Thymus (tissue), 11 donors: ENCODE data around the gene HDAC11. TPM values are rescaled to one million over a fixed set of nuclear protein-coding genes. Genes with fewer than 3 reads are reported as not detected.
A peak's percentile ranks its signal among the peaks of the same experiment; 100 is the strongest.

Experiments used
- DNase-seq, 9 donors: peaks; one replicate each; pipeline ENCODE4 v3.0.0-alpha.2; 2013; ENCODE audit warnings: low spot score in 9 of 9, low read depth in 6 of 9, missing footprints in 1 of 9
- H3K27ac ChIP-seq, 2 donors: one replicate each; pipeline ENCODE4 v1.5.1; 2013; ENCODE audit warnings: control low read depth in 1 of 2, low read depth in 1 of 2, low read length in 1 of 2, mild to moderate bottlenecking in 1 of 2, moderate library complexity in 1 of 2
- H3K27me3 ChIP-seq, 2 donors: one replicate each; pipeline ENCODE4 v1.5.1; 2013; ENCODE audit warnings: low read length in 1 of 2; ENCODE audit not compliant: control insufficient read depth in 2 of 2, insufficient read depth in 1 of 2
- H3K36me3 ChIP-seq, 2 donors: one replicate each; pipeline ENCODE4 v1.5.1; 2013; ENCODE audit warnings: low read length in 1 of 2, mild to moderate bottlenecking in 1 of 2, moderate library complexity in 1 of 2; ENCODE audit not compliant: control insufficient read depth in 2 of 2, insufficient read depth in 2 of 2
- H3K4me1 ChIP-seq, 2 donors: one replicate each; pipeline ENCODE4 v1.5.1; 2013; ENCODE audit warnings: low read length in 2 of 2; ENCODE audit not compliant: control insufficient read depth in 2 of 2, insufficient read depth in 2 of 2
- H3K4me3 ChIP-seq, 2 donors: one replicate each; pipeline ENCODE4 v1.5.1; 2013; ENCODE audit warnings: low read length in 2 of 2, control low read depth in 1 of 2, mild to moderate bottlenecking in 1 of 2
- H3K9me3 ChIP-seq, 2 donors: one replicate each; pipeline ENCODE4 v1.5.1; 2013; ENCODE audit warnings: low read length in 1 of 2, mild to moderate bottlenecking in 1 of 2; ENCODE audit not compliant: control insufficient read depth in 2 of 2, insufficient read depth in 1 of 2
- WGBS: extraction: QIAGEN DNeasy Blood & Tissue Kit; methylation state at CpG from one replicate; pipeline ENCODE4 v1.1.7; 2013; 5-methylcytosine and 5-hydroxymethylcytosine counted together
- polyA plus RNA-seq: library from polyadenylated mRNA; stranded (reverse); fragments of 200-250 nt; gene quantifications from one replicate; pipeline ENCODE4 v1.2.3, GENCODE V29; 2013
- total RNA-seq: library from RNA; stranded (reverse); fragments of 120-200 nt; gene quantifications from one replicate; pipeline ENCODE4 v1.2.4, GENCODE V29; 2013
- donor health status: healthy.

HDAC11 gene
- total and polyA plus RNA-seq, 2 donors, result 7.1 to 10.7 TPM

DNA sequence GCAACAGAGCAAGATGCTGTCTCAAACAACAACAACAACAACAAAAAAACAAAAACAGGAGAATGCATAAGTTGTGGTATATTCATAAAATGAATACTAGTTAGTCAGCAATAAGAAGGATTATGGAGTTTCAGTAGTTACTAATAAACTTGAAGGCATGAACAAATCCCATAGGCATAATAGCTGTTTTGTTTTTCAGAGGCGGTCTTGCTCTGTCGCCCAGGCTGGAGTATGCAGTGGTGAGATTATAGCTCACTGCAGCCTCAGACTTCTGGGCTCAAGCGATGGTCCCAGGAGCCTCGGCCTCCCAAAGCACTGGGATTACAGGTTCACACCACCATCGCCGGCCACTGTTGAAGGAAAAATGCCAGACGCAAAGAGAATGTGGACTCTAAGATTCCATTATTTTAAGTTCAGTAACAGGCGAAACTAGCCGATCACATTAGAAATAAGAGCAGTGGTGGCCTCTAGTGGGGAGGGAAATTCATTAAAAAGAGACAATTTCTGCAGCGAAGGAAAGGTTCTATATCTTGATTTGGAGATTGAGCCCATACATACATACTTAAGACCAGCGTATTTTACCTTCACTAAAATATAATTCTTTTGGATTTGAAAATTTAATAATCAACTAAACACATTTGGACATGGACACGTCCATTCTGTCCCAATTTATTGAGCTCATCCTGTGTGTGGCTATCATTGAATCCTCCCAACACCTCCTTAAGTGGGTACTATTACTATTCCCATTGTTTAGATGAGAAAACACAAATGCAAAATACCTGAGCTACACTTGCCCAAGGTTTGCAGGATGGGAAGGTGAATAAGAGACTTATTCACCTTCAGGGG, 27.4 kb upstream of the HDAC11 start:
- Histone ChIP-seq H3K4me3 (no peak overlapping the region), H3K36me3 (no peaks in the 10 kb centered on the region), H3K4me1 (peaks cover 3 to 16% of the 10 kb centered on the region in 2 donors), H3K27me3 (no peaks in the 10 kb centered on the region), H3K9me3 (no peaks in the 10 kb centered on the region), H3K27ac (peak overlapping the region in 1 of 2 donors; percentile 86)
- 33% methylated on average over 12 of the region's 12 CpGs for WGBS
- DNase-seq, result peak; percentile 29 to 82 (median 55)

DNA sequence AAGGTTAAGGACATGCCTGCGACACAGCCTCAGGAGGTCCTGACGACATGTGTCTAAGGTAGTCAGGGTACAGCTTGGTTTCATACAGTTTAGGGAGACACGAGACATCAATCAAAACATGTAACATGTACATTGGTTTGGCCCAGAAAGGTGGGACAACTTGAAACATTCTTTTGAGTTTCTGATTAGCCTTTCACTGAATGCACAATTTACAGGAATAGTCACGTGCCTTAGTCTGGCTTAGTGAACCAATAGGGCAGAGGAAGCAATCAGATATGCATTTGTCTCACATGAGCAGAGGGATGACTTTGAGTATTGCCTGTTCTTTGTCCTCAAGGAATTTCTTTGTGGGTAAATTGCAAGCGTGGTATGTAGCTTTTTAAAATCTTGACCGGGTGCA, 24.5 kb upstream of the HDAC11 start:
- H3K36me3 ChIP-seq, result no peaks in the 10 kb centered on the region
- no peak for DNase-seq
- 95% methylated on average over 6 of the region's 6 CpGs for WGBS
- peaks cover 3 to 13% of the 10 kb centered on the region in 2 donors for H3K4me1 ChIP-seq
- H3K4me3 ChIP-seq, result no peak overlapping the region
- no peaks in the 10 kb centered on the region for H3K27me3 ChIP-seq
- no peaks in the 10 kb centered on the region for H3K9me3 ChIP-seq
- no peak overlapping the region for H3K27ac ChIP-seq

DNA sequence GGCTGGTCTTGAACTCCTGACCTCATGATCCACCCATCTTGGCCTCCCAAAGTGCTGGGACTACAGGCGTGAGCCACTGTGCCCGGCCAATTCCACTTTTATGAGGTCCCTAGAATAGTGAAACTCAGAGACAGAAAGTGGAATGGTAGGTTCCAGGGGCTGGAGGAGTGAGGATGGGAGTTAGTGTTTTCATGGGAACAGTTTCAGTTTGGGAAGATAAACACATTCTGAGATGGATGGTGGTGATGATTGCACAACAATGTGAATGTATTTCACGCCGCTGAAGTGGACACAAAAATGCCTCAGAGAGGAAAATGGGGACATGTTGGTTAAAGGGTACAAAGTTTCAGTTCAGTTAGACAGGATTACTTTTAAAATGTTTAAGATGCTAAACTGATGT, 22.5 kb upstream of the HDAC11 start:
- Histone ChIP-seq H3K27me3 (no peaks in the 10 kb centered on the region), H3K4me3 (no peak overlapping the region), H3K27ac (no peak overlapping the region), H3K9me3 (no peaks in the 10 kb centered on the region), H3K4me1 (peaks cover 0 to 2% of the 10 kb centered on the region in 2 donors), H3K36me3 (no peaks in the 10 kb centered on the region)
- DNase-seq, result no peak
- WGBS, result 92% methylated on average over 4 of the region's 4 CpGs

DNA sequence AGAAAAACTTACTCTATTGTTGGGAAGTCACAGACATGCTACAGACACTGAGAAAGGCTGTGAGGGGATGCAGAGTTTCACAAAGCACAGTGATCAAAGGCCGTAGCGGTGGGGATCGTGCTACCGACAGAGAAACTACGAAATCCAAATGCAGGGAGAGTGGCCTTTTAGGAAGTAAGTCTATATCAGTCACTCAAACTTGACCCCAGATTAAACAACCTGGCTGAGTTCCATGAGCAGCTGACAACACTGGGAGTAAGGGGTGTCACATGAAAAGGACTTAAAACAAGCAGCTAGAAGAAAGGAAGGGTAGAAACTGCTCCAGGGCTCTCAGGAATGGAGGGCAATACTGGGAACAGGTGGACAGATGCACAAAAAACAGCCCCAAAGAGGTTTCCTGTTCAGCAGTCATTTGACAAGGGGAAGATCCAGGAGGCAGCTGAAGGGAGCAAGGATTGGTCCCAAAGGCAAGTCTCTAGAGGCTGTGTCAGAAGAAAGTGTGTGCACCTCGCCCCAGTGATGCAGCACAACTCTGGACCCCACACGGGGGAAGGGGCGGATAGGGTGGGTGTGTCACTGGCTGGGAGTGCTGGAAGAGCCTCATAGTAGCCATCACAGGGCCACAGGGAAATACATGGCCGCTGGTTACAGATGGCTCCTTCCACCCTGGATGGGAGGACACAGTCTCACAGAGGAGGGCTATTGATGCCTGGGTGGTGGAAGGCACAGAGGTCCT, 20.3 kb upstream of the HDAC11 start:
- Histone ChIP-seq H3K4me3 (no peak overlapping the region), H3K27ac (no peak overlapping the region), H3K9me3 (no peaks in the 10 kb centered on the region), H3K4me1 (no peaks in the 10 kb centered on the region), H3K27me3 (no peaks in the 10 kb centered on the region), H3K36me3 (no peaks in the 10 kb centered on the region)
- DNase-seq, result no peak
- WGBS, result 93% methylated on average over 9 of the region's 9 CpGs

DNA sequence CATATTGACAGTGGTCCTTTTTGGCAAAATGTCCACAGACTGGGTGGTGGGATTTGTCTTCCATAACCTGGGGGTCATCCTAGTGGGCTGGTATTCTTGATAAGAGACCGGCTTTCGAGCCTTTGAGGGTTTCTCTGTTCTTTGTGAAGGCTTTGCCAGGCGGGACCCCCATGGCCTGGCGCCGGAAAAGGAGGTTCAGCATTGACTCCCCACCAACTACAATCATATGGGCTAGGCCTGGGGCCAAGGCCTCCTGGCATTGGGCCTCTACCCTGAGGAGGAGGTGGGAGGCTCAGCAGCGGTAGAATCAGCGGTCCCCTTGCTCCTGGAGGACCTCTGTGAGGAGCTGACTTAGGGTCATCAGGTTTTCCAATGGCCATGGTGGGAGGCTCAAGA, 19.8 kb upstream of the HDAC11 start:
- no peaks in the 10 kb centered on the region for H3K4me1 ChIP-seq
- H3K4me3 ChIP-seq, result no peak overlapping the region
- no peak overlapping the region for H3K27ac ChIP-seq
- no peak for DNase-seq
- 98% methylated on average over 7 of the region's 7 CpGs for WGBS
- H3K27me3 ChIP-seq, result no peaks in the 10 kb centered on the region
- H3K36me3 ChIP-seq, result no peaks in the 10 kb centered on the region
- H3K9me3 ChIP-seq, result no peaks in the 10 kb centered on the region

DNA sequence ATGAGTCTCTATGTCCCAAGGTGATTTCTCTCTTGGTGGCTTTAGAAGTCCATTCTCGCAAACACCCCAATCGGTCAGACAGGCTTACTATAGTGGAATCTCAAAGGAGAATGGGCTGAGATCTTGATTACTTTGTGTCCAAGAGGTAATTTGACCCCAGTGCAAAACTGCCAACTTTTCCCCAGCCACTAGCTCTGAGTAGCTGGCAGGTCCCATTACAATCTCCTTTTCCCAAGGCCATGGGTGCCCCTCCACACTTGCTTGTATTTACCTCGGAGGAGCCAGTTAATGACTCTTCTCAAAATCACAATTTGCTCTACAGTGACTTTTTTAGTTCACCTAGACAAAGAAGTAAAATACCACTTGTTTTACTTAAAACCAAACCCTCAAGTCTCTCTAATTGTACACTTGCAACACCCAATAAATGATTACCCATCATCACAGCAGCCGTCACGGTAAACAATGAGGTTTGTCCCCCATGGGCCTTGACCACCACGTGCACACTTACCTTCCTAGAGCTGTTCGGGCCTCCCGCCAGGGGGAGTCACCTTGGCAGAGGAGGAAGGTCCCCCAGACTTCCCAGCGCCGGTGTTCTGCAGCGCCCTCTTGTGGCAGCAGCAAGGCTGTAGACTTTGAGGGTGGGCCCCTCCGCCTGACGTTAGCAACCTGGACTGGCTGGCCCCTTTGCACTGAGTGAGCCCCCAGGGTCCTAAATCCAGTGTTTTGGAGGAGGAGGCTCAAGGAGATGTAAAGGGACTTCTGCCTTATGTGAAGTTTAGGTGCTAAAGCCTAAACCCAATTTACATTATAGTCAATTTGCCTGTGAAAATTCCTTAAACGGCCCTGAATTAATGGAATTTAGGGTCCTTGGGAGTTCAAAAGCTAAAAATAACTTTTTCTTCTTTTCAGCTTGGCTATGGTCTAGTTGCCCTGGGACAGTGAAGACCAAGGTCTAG, 18.7 kb upstream of the HDAC11 start:
- Histone ChIP-seq H3K9me3 (no peaks in the 10 kb centered on the region), H3K27ac (no peak overlapping the region), H3K4me3 (no peak overlapping the region), H3K36me3 (no peaks in the 10 kb centered on the region), H3K27me3 (peaks cover 0 to 2% of the 10 kb centered on the region in 2 donors), H3K4me1 (no peaks in the 10 kb centered on the region)
- DNase-seq, result peak in 8 of 9 donors; percentile 61 to 89 (median 74)
- WGBS, result 51% methylated on average over 14 of the region's 14 CpGs

DNA sequence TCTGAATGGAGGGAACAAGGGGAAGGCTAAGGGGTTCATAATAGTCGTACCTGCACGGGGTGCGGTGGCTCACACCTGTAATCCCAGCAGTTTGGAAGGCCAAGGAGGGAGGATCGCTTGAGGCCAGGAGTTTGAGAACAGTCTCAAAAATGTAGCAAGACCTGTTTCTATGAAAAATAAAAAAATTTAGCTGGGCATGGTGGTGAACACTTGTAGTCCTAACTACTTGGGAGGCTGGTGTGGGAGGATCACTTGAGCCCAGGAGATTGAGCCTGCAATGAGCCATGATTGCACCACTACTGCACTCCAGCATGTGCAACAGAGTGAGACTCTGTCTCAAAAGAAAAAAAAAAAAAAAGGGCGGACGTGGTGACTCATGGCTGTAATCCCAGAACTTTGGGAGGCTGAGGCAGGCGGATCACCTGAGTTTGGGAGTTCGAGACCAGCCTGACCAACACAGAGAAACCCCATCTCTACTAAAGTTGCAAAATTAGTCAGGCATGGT, 17.9 kb upstream of the HDAC11 start:
- Histone ChIP-seq H3K4me1 (no peaks in the 10 kb centered on the region), H3K4me3 (no peak overlapping the region), H3K36me3 (no peaks in the 10 kb centered on the region), H3K9me3 (no peaks in the 10 kb centered on the region), H3K27me3 (peaks cover 0 to 2% of the 10 kb centered on the region in 2 donors), H3K27ac (no peak overlapping the region)
- WGBS, result 94% methylated on average over 8 of the region's 8 CpGs
- DNase-seq, result no peak

DNA sequence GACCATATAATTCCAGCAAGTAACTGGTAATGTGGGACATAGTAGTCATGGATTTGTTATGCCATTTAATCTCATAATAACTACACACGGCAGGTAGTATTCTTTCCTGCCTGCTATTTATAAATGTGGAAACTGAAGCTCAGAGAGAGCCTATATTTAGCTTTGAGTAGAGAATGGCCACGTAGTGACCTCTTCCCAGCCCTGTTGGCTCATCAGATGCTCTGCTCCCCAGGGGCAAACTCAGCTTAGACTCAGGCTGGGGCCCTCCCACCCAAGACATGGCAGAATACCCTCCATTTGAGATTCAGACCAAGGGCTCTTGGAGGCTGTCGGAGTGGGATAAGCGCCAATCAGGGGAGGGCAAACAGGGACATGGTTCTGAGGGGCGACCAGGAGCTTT, 17.3 kb upstream of the HDAC11 start:
- Histone ChIP-seq H3K4me3 (no peak overlapping the region), H3K9me3 (no peaks in the 10 kb centered on the region), H3K27ac (no peak overlapping the region), H3K27me3 (peaks cover 0 to 2% of the 10 kb centered on the region in 2 donors), H3K4me1 (no peaks in the 10 kb centered on the region), H3K36me3 (no peaks in the 10 kb centered on the region)
- no peak for DNase-seq
- WGBS, result 83% methylated on average over 5 of the region's 5 CpGs
